Sigmoid colon (tissue), 7 donors: ENCODE data around the gene MBLAC1. TPM values are rescaled to one million over a fixed set of nuclear protein-coding genes. Genes with fewer than 3 reads are reported as not detected.

Source experiments
- DNase-seq: peaks from one replicate; pipeline ENCODE4 v3.0.0-alpha.2; 2019
- H3K27ac ChIP-seq, 4 donors: fragments of 200-600 bp; sonication (generic); one replicate each; pipeline ENCODE4 v1.5.1; 2016 to 2019; ENCODE audit warnings: mild to moderate bottlenecking in 1 of 4
- H3K27me3 ChIP-seq, 3 donors: fragments of 200-600 bp; sonication (generic); one replicate each; pipeline ENCODE4 v1.5.1; 2019; ENCODE audit warnings: mild to moderate bottlenecking in 1 of 3
- H3K36me3 ChIP-seq, 4 donors: fragments of 200-600 bp; sonication (generic); one replicate each; pipeline ENCODE4 v1.5.1; 2016 to 2019
- H3K4me1 ChIP-seq, 4 donors: fragments of 200-600 bp; sonication (generic); one replicate each; pipeline ENCODE4 v1.5.1; 2017 to 2019
- H3K4me3 ChIP-seq, 4 donors: fragments of 200-600 bp; sonication (generic); one replicate each; pipeline ENCODE4 v1.5.1; 2017 to 2019; ENCODE audit warnings: mild to moderate bottlenecking in 2 of 4, moderate library complexity in 1 of 4
- H3K9me3 ChIP-seq, 4 donors: fragments of 200-600 bp in 3 of 4; sonication (generic) in 3 of 4; one replicate each; pipeline versions ENCODE4 v1.5.1 to v1.6.1; 2013 to 2019
- CTCF ChIP-seq, 4 experiments: fragments of 450-650 bp in 3 of 4; fragments of 200-600 bp in 1 of 4; IDR thresholded peaks; one replicate each; pipeline ENCODE4 v1.5.1; 2016 to 2019; ENCODE audit warnings: antibody characterized with exemption in 4 of 4, mild to moderate bottlenecking in 3 of 4, moderate library complexity in 2 of 4
- EP300 ChIP-seq, 4 donors: sonication (generic); formaldehyde crosslinking; IDR thresholded peaks; one replicate each; pipeline ENCODE4 v1.6.1; 2017; ENCODE audit warnings: antibody characterized with exemption in 4 of 4
- POLR2A ChIP-seq, 2 donors: fragments of 450-650 bp; IDR thresholded peaks; one replicate each; pipeline ENCODE4 v1.6.1; 2016; ENCODE audit warnings: antibody characterized with exemption in 2 of 2, mild to moderate bottlenecking in 2 of 2, moderate library complexity in 2 of 2
- POLR2AphosphoS5 ChIP-seq, 4 donors: sonication (generic); formaldehyde crosslinking; IDR thresholded peaks; one replicate each; pipeline ENCODE4 v1.6.1; 2017; ENCODE audit warnings: antibody characterized with exemption in 4 of 4
- WGBS, 2 donors: extraction: QIAGEN DNeasy Blood & Tissue Kit; methylation state at CpG; one replicate each; pipeline ENCODE4 v1.1.7; 2013; 5-methylcytosine and 5-hydroxymethylcytosine counted together
- intact Hi-C: fragments of 100-400 bp; cut with DNase I; formaldehyde crosslinking; loops from one replicate; pipeline ENCODE4 v1.15.1; 2023
- polyA plus RNA-seq, 3 donors: library from polyadenylated mRNA; stranded (reverse); fragments of 200-250 nt; gene quantifications; one replicate each; pipeline ENCODE4 v1.2.3, GENCODE V29; 2013
- total RNA-seq, 4 donors: library from RNA; depleted of rRNA; stranded (reverse); fragments of >200 nt; gene quantifications; one replicate each; pipeline ENCODE4 v1.1.0, GENCODE V29; 2016
- donor health status: healthy with polysubstance abuse.
- donor health status: Bipolar disorder and iron deficiency.
- donor health status: healthy.

The MBLAC1 gene
- total and polyA plus RNA-seq, 7 donors, result 1.6 to 5.8 (median 2.9) TPM

GRCh38 chr7:100102950-100103840 is 23.6 kb upstream of the MBLAC1 start:
- WGBS, 2 donors, result 91 to 93% methylated on average over 17 of the region's 17 CpGs
- H3K9me3 ChIP-seq, result no peaks in the 10 kb centered on the region
- peak overlapping the region in 3 of 4 donors; percentile 96 to 99 (median 98) for H3K27ac ChIP-seq
- DNase-seq, result no peak
- intact Hi-C loops, result no loop called here
- TF ChIP-seq POLR2A (IDR thresholded peaks at IDR 0.05) (no peak), EP300 (IDR thresholded peaks at IDR 0.05) (no peak), CTCF (IDR thresholded peaks at IDR 0.05) (no peak), POLR2AphosphoS5 (IDR thresholded peaks at IDR 0.05) (no peak)
- H3K36me3 ChIP-seq, result peaks cover 15 to 71% (median 40%) of the 10 kb centered on the region in 4 donors
- H3K27me3 ChIP-seq, result no peaks in the 10 kb centered on the region
- peaks cover 0 to 39% (median 25%) of the 10 kb centered on the region in 4 donors for H3K4me1 ChIP-seq
- no peak overlapping the region for H3K4me3 ChIP-seq

DNA sequence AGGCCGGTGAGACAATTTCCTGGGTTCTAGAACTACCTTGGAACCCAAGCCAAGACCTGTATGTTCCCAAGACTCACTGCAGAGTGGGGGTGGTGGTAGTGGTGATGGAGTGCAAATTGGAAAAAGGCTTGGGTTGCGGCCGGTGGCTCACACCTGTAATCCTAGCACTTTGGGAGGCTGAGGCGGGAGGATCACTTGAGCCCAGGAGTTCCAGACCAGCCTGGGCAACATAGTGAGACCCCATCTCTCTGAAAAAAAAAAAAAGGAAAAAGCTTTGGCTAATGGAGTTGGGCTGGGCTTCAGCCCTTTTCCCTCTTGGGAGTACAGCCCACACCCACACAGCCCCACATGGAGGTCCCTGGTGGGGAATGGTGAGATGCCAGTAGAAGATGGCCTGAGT is 21.2 kb upstream of the MBLAC1 start:
- 94 to 96% methylated on average over 4 of the region's 4 CpGs for WGBS, 2 donors
- TF ChIP-seq EP300 (IDR thresholded peaks at IDR 0.05), result no peak
- TF ChIP-seq CTCF (IDR thresholded peaks at IDR 0.05), result no peak
- no peak for TF ChIP-seq POLR2AphosphoS5 (IDR thresholded peaks at IDR 0.05)
- TF ChIP-seq POLR2A (IDR thresholded peaks at IDR 0.05), result no peak
- Histone ChIP-seq H3K9me3 (no peaks in the 10 kb centered on the region), H3K36me3 (peaks cover 14 to 76% (median 38%) of the 10 kb centered on the region in 4 donors), H3K4me1 (peaks cover 0 to 18% (median 11%) of the 10 kb centered on the region in 4 donors), H3K27me3 (no peaks in the 10 kb centered on the region), H3K27ac (no peak overlapping the region), H3K4me3 (no peak overlapping the region)
- DNase-seq, result no peak
- intact Hi-C loops, result no loop called here

- Histone ChIP-seq H3K36me3 (peaks cover 22 to 87% (median 48%) of the 10 kb centered on the region in 4 donors), H3K4me1 (peaks cover 0 to 13% (median 8%) of the 10 kb centered on the region in 4 donors), H3K27ac (no peak overlapping the region), H3K27me3 (no peaks in the 10 kb centered on the region), H3K4me3 (no peak overlapping the region), H3K9me3 (no peaks in the 10 kb centered on the region)
- WGBS, 2 donors, result 84 to 89% methylated on average over 17 of the region's 17 CpGs
- intact Hi-C loops, result no loop called here
- TF ChIP-seq POLR2A (IDR thresholded peaks at IDR 0.05) (no peak), EP300 (IDR thresholded peaks at IDR 0.05) (no peak), POLR2AphosphoS5 (IDR thresholded peaks at IDR 0.05) (no peak), CTCF (IDR thresholded peaks at IDR 0.05) (no peak)
- no peak for DNase-seq
Measured at GRCh38 chr7:100106633-100107032, 20.1 kb upstream of the MBLAC1 start.

GRCh38 chr7:100107125-100107737 is 19.5 kb upstream of the MBLAC1 start:
- Histone ChIP-seq H3K4me3 (no peak overlapping the region), H3K27ac (no peak overlapping the region), H3K27me3 (no peaks in the 10 kb centered on the region), H3K4me1 (peaks cover 0 to 8% (median 6%) of the 10 kb centered on the region in 4 donors), H3K36me3 (peaks cover 28 to 93% (median 52%) of the 10 kb centered on the region in 4 donors), H3K9me3 (no peaks in the 10 kb centered on the region)
- DNase-seq, result no peak
- intact Hi-C loops, result no loop called here
- 90 to 91% methylated on average over 25 of the region's 25 CpGs for WGBS, 2 donors
- TF ChIP-seq CTCF (IDR thresholded peaks at IDR 0.05) (no peak), POLR2AphosphoS5 (IDR thresholded peaks at IDR 0.05) (no peak), EP300 (IDR thresholded peaks at IDR 0.05) (no peak), POLR2A (IDR thresholded peaks at IDR 0.05) (no peak)
